CD4-positive, alpha-beta T cell treated with Interleukin-21 for 1 hour (primary cell): ENCODE measurements around the gene RBPMS2.

Source experiments
- DNase-seq: peaks from one replicate; pipeline ENCODE4 v3.0.0-alpha.2; 2020

The RBPMS2 gene

DNA sequence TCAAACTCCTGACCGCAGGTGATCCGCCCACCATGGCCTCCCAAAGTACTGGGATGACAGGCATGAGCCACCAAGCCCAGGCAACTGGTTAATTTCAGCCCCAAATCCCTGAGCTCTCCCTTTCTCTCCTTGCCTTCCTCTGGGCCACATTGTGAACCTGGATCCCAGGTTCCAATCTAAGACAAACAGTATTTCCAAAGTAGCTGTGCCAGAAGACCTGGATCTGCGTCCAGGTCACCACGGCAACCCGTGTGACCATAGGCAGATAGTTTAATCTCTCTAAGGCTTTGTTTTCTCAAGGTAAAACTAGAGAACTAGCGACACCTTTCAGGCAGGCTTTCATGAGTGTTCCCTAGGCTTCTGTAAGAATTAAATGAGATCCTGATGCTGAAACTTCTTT lies 5.9 kb upstream of the RBPMS2 start:
- DNase-seq = no peak

DNA sequence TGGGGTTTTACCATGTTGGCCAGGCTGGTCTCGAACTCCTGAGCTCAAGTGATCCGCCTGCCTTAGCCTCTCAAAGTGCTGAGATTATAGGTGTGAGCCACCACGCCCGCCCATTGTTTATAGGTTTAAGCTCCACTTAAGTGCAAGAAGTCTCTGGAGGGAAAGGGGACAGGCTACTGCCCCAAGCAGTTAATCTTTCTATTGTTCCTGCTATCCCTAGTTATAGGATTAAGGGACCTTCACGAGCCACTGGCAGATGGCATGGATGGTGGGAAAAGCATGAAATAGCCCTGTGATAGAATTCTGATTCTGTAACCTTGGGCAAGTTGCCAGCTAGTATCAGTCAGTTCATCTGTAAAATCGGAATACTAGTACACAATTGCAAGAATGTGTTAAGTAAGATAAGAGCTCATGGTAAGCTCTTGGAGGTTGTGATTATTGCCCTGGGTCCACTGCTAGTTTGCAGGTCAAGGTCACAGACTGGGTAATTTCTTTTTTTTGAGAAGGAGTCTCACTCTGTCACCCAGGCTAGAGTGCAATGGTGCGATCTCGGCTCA lies 5.3 kb upstream of the RBPMS2 start:
- no peak for DNase-seq

DNA sequence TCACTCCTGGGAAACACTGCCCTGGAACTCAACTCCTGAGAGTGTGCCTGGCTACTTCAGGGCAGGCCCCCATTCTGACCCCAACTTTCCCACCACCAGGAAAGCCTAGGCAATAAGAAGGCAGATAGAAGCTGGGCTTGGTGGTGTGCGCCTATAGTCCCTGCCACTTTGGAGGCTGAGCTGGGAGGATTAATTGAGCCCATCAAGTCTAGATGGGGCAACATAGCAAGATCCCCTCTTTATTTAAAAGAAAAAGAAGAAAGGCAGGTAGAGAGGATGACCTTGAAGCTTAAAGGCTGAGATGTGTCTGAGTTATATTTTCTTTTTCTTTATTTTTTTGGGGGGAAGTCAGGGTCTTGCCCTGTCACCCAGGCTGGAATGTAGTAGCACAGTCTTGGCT lies 4.2 kb upstream of the RBPMS2 start:
- no peak for DNase-seq

DNA sequence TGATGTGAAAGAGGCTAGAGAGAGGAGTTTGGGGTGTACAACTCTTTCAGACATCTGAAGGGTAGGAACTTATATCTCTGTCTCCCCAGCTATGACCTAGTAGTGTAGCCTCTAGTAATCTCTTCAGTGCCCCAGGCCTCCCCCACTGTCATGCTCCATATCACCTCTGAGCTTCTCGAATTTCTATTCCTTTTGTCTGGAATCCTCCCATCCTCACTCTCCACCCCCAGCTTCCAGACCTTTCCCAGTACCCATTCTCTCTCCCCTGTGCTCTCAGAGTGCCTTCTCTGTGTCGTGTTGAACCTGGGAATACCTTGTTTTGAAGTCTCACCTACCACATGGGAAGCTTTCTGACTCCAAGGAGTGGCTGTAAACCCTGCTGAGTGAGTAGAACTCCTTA lies 3.6 kb upstream of the RBPMS2 start:
- no peak for DNase-seq

DNA sequence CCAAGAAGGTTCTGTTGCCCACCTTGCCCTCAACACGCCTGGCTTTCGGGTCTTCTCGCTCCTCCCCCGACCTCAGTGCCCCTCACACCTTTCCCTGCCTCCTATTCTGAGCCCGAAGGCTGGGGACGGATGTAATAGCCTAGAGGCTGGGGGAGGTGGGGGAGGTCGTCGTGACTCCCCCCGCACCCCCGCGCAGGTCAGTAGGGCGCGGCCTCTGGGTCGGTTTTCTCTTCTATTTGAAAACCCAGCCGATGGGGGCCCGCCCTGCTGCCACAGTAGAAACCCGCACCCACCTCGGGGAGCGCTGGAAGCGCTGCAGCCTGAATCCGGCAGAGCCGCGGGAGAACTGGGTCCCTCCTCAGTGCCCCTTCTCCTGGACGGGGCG lies 1.0 kb upstream of the RBPMS2 start:
- DNase-seq = no peak

DNA sequence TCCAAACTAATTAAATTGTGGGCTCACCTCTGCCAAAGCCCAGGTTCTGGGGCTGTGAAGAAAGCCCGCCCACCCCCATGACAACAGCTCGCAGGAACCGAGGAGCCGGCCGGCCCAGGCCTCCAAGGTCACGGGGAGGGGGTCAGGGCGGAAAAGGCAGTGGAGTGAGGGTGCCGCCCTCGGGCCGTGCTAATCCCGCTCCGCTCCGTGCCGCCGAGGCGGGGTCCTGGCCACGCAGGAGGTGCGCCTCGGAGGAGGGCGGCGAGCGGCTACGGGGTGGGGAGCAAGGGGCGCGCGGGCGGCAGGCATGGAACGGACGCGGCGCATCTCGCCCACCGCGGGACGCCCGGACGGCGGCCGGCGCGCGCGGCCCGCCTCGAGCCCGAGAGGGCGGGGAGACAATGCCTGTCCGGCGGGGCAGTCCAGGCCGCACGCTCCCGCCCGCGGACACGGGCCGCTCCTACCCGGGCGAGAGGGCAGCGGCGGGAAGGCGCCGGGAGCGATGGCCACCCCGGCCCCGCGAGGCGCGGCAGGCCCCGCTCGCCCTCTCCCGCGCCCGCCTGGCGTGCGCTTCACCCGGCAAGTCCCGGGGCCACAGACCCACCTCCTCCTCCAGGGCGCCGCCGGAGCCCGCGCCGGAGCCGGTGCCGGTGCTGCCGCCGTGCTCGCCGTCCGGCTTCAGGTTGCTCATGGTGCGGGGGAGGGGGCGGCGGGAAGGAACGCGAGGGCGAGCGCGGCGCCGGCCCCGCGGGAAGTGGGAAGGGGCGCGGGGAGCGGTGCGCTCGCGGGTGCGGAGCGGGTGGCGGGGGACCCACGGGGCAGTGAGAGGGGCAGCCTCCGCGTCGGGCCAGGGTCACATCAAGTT lies 528 bp downstream of the RBPMS2 start:
- DNase-seq = no peak

DNA sequence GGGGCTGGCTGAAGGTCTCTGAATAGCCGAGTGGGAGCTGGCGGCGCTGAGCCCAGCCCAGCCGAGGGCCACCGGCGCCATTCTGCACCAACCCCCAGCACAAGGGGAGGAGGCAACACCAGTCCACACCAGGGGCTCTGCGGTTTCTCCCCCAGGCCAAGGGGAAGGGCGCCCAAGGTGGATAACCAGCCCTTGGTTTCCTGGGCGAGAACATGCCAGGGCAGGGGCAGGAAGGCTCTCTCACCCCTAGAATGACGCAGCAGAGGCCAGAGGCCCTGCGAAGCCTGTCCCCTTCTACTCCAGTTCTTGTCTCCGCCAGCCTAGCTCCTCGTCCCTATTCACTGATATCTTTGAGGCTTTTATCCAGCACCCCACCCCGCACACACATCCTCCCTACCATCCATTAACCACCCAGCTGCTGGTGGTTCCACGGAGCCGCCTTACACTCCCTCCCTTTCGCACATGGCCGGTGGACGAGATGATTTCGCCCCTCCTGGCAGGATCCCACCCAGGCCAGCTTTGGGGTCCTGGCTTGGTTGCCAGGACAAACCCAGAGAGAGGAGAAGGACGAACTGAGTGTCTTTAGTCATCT lies 1.3 kb downstream of the RBPMS2 start:
- DNase-seq = no peak

DNA sequence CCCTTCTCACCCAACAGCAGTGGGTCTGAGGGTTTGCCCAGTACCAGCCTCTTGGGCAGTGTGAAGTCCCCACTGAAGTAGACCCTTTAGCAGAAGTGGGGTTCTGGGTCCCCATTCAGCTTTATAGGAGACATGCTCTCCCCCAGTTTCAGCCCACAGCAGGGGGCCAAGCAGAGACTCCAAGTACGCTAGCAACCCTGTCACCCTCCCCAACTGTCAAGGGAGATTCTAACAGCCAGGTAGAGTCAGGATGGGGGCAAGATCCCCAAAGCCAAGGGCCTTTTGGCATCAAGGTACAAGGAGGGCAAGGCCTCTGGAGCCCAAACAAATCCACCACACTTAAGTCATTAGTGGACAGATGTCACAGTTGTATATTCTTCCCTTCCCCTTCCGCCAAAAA lies 1.8 kb downstream of the RBPMS2 start:
- DNase-seq = no peak

DNA sequence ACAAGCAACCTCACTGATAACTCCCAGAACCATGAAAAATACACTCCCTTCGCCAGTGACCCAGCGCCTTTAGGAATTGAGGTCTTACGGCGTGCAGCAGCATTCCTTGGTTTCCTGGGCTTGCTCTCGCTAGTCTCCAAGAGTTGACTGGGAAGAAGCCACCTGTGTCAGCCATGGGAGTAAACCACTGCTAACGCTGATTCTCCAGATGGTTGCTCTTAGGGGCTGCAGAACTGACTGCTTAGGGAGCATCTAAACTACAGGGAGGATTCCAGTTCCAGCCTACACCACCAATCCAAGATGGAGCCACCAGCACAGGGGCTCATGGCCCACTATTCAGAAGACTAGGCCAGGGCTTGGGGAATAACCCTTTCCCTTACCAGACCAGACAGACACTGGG lies 2.4 kb downstream of the RBPMS2 start:
- DNase-seq = no peak

DNA sequence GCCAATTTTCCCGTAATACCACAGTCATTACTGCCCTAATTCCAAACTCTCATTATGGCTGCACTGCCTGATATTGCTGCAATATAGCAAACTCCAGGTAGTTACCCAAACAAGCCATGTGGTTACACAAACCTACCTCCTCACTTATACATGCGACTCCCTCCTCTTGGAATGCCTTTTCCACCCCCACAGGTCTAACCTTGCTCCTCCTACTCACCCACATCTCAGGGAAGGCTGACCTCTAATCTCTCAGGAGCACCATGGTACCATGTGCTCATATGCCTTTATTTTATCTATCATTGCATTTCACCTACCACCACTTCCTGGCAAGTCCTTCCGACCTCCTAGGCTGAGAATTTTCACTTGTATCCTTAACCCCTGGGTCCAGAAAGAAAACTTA lies 2.9 kb downstream of the RBPMS2 start:
- no peak for DNase-seq

DNA sequence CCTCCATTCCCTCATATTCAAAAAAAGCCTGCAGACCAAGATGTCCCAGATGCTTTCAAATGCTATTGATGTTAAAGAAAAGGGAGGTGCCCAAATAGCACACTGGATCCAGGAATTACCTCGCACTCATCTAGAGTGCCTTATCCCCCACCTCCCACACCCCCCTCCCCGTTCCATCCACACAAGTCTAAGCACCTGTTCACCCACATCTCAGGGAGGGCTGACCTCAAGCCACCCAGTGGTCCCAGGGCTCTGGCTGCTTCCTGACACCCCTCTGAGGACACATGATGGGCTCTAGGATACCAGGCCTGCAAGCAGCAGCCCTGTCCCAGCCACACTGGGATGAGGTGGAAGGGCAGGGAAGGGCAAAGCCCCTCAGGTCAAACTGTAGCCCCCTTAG lies 4.8 kb downstream of the RBPMS2 start:
- DNase-seq = no peak

DNA sequence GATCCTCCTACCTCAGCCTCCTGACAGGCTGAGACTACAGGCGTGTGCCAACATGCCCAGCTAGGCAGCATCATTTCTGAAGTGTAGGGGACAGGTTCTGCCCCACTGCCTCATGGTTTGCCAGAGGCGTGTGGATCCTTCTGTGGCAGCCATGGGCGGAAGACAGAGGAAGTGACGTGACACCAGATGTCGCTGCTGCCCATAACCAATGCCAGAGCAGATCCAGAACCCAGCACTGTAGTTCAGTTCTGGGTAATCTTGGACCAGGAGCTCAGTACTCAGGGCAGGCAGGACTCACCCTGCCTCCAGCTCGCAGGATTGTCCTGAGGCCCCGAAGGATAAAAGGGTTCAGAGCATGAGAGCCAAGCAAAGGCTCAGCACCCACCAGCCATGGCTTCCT lies 8.2 kb downstream of the RBPMS2 start:
- DNase-seq = peak; percentile 22

DNA sequence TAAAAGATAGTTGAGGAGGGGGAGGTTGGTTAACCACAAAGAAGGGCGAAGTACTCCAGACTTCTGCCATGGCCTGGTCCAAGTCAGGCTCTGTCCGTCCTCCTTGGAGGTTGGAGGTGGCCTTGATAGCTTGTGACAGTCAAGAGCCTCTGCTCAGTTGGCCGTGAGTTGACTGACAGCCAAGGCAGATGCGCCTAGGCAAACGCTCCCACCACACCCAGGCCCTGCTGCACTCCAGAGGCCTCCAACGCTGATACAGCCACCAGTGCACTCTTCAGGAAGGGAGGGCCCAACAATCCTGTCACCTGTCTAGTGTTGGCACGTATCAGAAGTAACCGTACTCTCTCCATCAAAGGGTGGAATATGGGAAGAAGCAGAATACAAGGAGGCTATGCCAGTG lies 9.3 kb downstream of the RBPMS2 start:
- DNase-seq = no peak

DNA sequence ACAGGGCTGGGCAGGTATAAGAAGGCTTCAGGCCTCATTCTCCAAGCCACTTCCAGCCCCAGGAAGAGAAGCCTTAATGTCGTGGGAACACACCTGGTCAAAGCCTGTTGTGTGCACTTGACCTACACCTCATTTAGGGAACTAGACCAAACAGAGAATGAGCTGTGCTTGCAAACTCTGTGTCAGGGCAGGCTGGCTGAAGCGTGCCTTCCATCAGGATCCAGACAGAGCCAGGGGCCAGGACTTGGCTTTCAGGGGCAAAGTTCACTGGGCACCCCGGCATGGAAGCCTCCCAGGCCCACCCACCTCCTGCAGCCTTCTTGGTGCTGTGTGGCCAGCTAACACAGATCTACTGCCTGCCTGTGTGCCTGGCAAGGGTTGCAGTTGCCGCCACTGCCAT lies 11.5 kb downstream of the RBPMS2 start:
- no peak for DNase-seq

DNA sequence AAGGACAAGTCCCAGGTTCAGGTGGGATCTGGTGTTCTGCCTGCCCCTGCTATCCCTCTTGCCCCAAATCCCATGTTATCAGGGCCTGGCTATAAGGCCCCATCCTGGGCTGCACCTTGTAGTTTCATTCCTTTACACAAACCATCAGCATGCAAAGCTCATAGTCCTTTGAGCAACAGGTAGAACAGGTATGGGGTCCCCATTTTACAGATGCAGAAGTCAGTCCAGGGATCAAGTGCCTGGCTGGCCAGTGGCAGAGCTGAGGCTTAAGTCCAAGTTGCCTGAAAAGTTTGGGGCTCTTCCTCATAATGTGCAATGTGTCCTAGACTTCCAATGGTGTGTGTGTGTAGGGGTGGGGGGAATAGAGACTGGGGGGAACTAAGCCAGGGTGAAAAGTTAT lies 11.9 kb downstream of the RBPMS2 start:
- DNase-seq = no peak

DNA sequence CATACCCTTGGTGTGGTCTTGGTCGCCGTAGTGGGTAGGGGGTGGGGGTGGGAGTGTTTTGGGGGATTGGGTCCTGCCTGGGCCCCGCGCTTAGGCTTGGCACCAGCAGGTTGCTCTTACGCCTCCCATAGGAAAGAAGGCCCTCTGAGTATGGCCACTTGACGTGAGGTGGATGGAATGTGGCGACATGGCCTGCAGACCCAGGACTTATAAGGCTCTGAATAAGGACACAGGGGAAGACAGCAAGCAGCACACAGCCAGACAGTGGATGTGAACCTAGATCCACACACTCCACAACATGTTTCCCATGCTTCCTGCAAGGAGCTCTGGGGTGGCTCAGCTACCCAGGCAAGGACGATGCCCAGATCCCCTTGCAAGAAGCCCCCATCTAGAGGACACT lies 12.4 kb downstream of the RBPMS2 start:
- DNase-seq = no peak

DNA sequence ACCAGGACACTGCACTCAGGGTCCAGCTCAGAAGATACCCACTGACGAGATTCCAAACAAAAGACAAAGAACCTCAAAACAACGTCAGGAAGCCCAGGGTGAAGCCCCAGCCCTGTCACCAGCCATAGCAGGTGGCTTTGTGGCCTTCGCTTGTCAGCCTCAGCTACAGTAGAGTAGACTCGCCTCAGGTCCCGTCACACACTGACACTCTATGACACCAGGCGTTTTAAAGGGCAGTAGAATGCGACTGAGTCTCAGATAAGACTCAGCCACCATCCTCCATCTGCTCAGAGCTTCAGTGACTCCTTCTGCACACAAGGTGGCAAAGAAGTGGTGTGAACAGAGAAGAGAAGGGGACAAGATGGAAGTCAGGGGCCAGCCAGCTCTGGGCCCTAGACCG lies 12.8 kb downstream of the RBPMS2 start:
- no peak for DNase-seq

DNA sequence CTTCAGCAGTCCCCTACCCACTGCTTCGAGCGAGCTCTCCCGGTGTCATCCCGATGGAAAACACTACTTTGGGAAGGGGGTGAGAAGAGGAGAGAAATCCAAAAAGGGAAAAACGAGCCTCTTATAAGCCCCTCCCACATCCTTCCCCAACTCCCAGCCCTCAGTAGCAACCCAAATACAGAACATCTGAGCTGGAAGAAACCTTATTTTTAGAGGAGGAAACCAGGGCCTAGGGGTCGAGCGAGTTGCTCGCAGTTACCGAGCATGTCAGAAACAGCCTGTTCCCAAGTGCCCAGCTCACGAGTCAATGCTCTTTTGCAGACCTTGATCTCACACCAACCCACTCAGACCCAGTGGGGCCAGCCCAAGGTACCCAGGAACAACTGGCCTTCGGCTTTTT lies 14.2 kb downstream of the RBPMS2 start:
- DNase-seq = no peak

DNA sequence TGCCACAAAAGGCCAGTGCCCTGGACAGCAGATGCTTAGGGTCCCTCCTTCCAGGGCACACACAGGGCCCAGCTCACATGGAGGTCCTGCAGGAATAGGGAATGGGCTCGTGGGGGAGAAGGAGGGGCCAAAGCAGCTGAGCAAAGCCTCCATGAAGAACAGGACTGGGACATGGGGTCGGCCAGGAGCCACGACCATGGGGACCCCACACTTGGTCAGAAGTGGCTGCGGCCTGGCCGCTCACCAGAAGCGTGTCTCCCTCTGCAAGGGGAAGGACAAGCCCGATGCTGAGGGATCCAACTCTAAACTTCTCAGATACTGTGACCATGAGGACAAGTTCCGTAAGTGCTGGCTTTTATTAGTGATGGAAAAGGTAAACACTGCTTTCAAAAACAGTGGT lies 15.3 kb downstream of the RBPMS2 start:
- no peak for DNase-seq

DNA sequence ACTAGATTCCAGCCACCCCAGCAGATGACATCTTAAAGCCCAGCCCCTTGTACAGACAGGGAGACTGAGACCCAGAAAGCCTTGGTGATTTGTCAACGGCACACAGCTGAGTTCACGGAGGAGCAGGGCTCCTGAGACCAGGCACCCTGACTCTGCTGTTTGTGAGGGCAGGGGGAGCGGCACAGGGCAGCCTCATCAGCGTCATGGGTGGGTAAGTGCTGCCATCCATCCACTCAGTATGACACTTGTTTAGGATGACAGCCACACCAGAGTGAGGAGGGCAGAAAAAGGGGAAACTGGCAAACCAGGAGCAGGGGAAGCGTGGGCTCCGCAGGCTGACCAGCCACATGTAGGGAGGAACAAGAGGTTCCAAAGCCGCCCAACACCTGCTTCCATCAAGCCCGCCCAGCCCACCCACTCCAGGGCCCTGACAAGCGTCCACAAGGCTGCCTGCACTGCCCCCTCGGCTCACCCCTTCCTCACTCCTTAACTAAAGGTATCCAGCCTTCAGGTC lies 19.9 kb downstream of the RBPMS2 start:
- DNase-seq = no peak

DNA sequence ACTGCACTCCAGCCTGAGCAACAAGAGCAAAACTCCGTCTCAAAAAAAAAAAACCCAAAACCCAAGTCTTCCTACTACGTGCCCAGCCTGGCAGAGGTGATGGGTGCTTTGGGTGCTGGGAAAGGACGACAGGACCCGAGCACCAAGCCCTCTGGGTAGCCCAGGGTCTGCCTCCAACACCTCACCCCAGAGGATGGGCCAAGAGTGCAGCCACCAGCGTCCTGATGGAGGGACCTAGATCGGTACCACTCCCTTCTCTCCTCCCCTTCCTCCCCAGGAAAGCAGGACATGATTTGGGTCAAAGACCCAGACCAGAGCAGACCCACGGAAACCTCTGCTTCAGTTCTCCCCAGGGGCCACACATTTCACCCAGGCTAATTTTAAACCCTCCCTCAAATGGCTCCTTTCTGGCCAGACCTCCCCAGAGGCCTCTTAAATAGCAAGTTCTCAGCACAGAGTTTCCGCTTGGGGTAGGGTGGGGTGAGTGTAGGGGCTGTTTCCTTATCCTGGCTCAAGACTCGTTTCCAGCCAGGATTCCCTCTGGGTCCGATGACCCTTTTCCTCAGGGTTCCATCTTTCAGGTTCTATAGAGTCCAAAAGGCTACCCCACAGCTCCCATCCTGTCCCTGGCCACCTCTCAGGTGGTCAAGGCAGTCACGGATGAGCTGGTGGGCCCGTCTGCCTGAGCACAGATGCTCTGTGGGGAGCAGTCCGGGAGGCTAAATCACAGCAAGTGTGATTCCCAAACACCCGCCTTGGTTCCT lies 20.5 kb downstream of the RBPMS2 start:
- DNase-seq = no peak

DNA sequence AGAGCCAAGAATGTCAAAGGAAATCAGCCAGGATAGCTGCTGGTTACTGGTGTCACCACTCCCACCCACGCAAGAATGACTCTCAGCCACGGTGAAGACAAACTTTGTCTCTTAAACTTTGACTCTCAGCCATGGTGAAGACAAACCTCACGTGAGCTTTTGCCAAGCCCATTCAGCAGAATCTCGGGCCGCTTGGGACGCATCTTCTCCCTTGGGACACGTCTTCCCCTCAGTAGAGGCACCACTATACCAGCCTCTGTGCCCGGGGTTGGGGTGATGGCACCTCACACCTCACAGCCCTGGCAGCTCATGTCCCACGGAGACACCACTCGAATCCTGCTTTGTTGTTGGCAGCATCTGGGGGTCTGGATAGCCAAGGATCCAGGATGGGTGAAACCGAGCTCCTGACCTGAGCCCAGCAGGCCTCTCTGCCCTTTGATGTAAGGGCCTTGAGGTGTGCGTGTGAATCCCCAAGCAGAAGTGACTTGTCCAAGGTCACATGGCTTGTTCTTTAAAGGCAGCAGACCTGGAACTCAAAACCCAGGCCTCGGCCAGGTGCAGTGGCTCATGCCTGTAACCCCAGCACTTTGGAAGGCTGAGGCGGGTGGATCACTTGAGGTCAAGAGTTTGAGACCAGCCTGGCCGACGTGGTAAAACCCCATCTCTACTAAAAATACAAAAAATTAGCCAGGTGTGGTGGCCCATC lies 21.8 kb downstream of the RBPMS2 start:
- DNase-seq = no peak

DNA sequence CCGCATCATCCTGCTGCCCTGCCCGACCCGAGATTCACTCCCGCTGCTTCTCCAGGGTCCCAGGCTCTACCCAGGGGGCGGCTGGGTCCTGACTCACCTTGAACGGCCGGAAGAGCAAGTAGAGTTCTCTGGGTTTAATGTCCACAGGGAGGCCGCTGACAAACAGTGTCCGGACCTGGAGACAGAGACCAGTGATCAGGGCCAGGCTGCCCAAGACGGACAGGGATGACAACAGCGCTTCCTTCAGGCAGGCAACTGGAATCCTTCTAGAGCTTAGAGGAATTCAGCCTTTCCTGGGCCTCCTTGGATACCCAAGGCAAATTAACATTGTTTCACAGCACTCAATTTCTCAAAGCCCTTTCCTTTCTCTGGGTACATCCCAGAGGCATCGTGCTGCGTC lies 23.9 kb downstream of the RBPMS2 start:
- no peak for DNase-seq
